ENCODE results near the gene SYNDIG1L. TPM values are rescaled to one million over a fixed set of nuclear protein-coding genes. Genes with fewer than 3 reads are reported as not detected.

SYNDIG1L gene
- total RNA-seq, 1 donor from 2014 or later, result 2.9 TPM

GRCh38 chr14:74468513-74468912 lies 42.5 kb upstream of the SYNDIG1L start:
- intact Hi-C loops (cut with DNase I), result no loop called here
- TF ChIP-seq CTCF (IDR thresholded peaks at IDR 0.05), result no peak
- Histone ChIP-seq H3K9me3 (no peaks in the 10 kb centered on the region), H3K4me1 (peaks cover 11% of the 10 kb centered on the region), H3K36me3 (peaks cover 19% of the 10 kb centered on the region), H3K27me3 (no peaks in the 10 kb centered on the region), H3K4me3 (no peak overlapping the region), H3K27ac (no peak overlapping the region)
- no peak for DNase-seq
- no peak for ATAC-seq

- H3K9me3 ChIP-seq, result no peaks in the 10 kb centered on the region
- H3K36me3 ChIP-seq, result no peaks in the 10 kb centered on the region
- TF ChIP-seq CTCF (IDR thresholded peaks at IDR 0.05), result no peak
- H3K27ac ChIP-seq, result no peak overlapping the region
- DNase-seq, result no peak
- no peaks in the 10 kb centered on the region for H3K27me3 ChIP-seq
- H3K4me1 ChIP-seq, result peaks cover 7% of the 10 kb centered on the region
- intact Hi-C loops (cut with DNase I), result no loop called here
- H3K4me3 ChIP-seq, result no peak overlapping the region
- ATAC-seq, result no peak
Measured at GRCh38 chr14:74465335-74465734, 39.3 kb upstream of the SYNDIG1L start.

- ATAC-seq (no peak), DNase-seq (no peak)
- Histone ChIP-seq H3K4me1 (peaks cover 1% of the 10 kb centered on the region), H3K9me3 (no peaks in the 10 kb centered on the region), H3K36me3 (no peaks in the 10 kb centered on the region), H3K4me3 (no peak overlapping the region), H3K27ac (no peak overlapping the region), H3K27me3 (no peaks in the 10 kb centered on the region)
- TF ChIP-seq CTCF (IDR thresholded peaks at IDR 0.05), result no peak
- intact Hi-C loops (cut with DNase I), result no loop called here
Measured at GRCh38 chr14:74464785-74465184, 38.8 kb upstream of the SYNDIG1L start.

GRCh38 chr14:74463697-74464096 lies 37.7 kb upstream of the SYNDIG1L start:
- TF ChIP-seq CTCF (IDR thresholded peaks at IDR 0.05), result no peak
- intact Hi-C loops (cut with DNase I), result no loop called here
- Histone ChIP-seq H3K36me3 (no peaks in the 10 kb centered on the region), H3K27me3 (no peaks in the 10 kb centered on the region), H3K4me3 (no peak overlapping the region), H3K27ac (no peak overlapping the region), H3K9me3 (no peaks in the 10 kb centered on the region), H3K4me1 (no peaks in the 10 kb centered on the region)
- ATAC-seq (no peak), DNase-seq (no peak)

GRCh38 chr14:74462993-74463392 lies 37.0 kb upstream of the SYNDIG1L start:
- H3K9me3 ChIP-seq, result no peaks in the 10 kb centered on the region
- DNase-seq (no peak), ATAC-seq (peak; percentile 72)
- TF ChIP-seq CTCF (IDR thresholded peaks at IDR 0.05), result no peak
- H3K36me3 ChIP-seq, result no peaks in the 10 kb centered on the region
- H3K4me3 ChIP-seq, result no peak overlapping the region
- H3K27me3 ChIP-seq, result no peaks in the 10 kb centered on the region
- intact Hi-C loops (cut with DNase I), result no loop called here
- H3K27ac ChIP-seq, result no peak overlapping the region
- no peaks in the 10 kb centered on the region for H3K4me1 ChIP-seq

GRCh38 chr14:74459976-74460375 lies 34.0 kb upstream of the SYNDIG1L start:
- no peaks in the 10 kb centered on the region for H3K27me3 ChIP-seq
- H3K36me3 ChIP-seq, result no peaks in the 10 kb centered on the region
- ATAC-seq (no peak), DNase-seq (no peak)
- H3K4me1 ChIP-seq, result no peaks in the 10 kb centered on the region
- H3K4me3 ChIP-seq, result no peak overlapping the region
- TF ChIP-seq CTCF (IDR thresholded peaks at IDR 0.05), result no peak
- no peaks in the 10 kb centered on the region for H3K9me3 ChIP-seq
- no peak overlapping the region for H3K27ac ChIP-seq
- intact Hi-C loops (cut with DNase I), result no loop called here
